SK-MEL-5 (cell line): Measurements from ENCODE around the gene REC114. TPM values are rescaled to one million over a fixed set of nuclear protein-coding genes. Genes with fewer than 3 reads are reported as not detected.
"Not testable (repeated sequence)": the region's sequence is repeated elsewhere in the genome, so short reads cannot be mapped to it uniquely, and the experiment has no call there.

Experiments
- DNase-seq: peaks from one replicate; pipeline ENCODE4 v3.0.0-alpha.2; 2016; ENCODE audit warnings: low read depth, low spot score
- in situ Hi-C: cut with HindIII; loops from 2 replicates; pipeline ENCODE4 v1.10.0; 2016; ENCODE audit warnings: low sequenced_read_pairs, high pct_unique_total_duplicates, low pct_unique_long_range_greater_than_20kb
- polyA plus RNA-seq, 2 experiments: library from polyadenylated mRNA; depleted of rRNA; stranded (reverse); fragments of >200 nt; gene quantifications; 2 replicates each; pipeline ENCODE4 v1.2.3, GENCODE V29; 2015
- total RNA-seq: library from RNA; depleted of rRNA; stranded (reverse); fragments of >200 nt; shearing (Covaris generic); gene quantifications from 2 replicates; pipeline ENCODE4 v1.2.3, GENCODE V29; 2014; rRNA removed

Gene REC114, protein sequence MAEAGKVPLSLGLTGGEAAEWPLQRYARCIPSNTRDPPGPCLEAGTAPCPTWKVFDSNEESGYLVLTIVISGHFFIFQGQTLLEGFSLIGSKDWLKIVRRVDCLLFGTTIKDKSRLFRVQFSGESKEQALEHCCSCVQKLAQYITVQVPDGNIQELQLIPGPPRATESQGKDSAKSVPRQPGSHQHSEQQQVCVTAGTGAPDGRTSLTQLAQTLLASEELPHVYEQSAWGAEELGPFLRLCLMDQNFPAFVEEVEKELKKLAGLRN
- not detected in 2 replicates for total RNA-seq
- not detected in 2 replicates for polyA plus RNA-seq (2015; cell fraction: cytosol; rRNA removed)
- polyA plus RNA-seq (2015; cell fraction: nucleus; rRNA removed): not detected in 2 replicates

GRCh38 chr15:73442968-73443367, at the start of gene REC114:
REC114 (plus strand) TSS chr15:73443164; CDS start chr15:73443186, 22 bp downstream.
- in situ Hi-C loops: no loop called here
- DNase-seq: no peak

GRCh38 chr15:73393336-73393735, 49.6 kb upstream of the REC114 start:
- in situ Hi-C loops: no loop called here
- DNase-seq: no peak

- DNase-seq: no peak
These were observed 48.2 kb upstream of the REC114 start for GRCh38 chr15:73394782-73395181.

GRCh38 chr15:73395671-73396070, 47.3 kb upstream of the REC114 start:
- DNase-seq: no peak
- in situ Hi-C loops: no loop called here

More at GRCh38 chr15:73394782-73395181, 48.2 kb upstream of the REC114 start:
- in situ Hi-C loops: no loop called here

DNA sequence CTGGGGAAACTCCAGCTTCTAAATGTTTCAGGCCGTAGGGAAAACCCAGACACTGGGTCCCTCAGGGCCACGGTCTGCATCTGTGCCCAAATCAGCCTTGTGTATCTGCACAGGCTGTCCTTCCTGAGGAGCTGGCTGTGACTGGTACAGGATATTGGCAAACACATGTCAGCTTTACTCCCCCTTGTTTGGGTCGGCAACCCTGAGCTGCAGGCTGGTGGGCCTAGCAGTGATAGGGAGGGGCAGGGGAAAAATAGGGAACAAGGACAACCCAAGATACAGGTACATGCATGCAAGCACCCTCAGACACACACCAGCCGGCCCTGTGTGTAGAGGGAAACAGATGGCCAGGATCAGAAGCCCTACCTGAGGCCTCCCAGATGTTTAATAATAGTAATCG, 45.5 kb upstream of the REC114 start:
- in situ Hi-C loops: no loop called here
- DNase-seq: no peak

- in situ Hi-C loops: no loop called here
- no peak for DNase-seq
These were observed 44.1 kb upstream of the REC114 start for GRCh38 chr15:73398861-73399260.

- DNase-seq, in situ Hi-C loops: not testable (repeated sequence)
These were observed 42.7 kb upstream of the REC114 start for GRCh38 chr15:73400222-73400621.

DNA sequence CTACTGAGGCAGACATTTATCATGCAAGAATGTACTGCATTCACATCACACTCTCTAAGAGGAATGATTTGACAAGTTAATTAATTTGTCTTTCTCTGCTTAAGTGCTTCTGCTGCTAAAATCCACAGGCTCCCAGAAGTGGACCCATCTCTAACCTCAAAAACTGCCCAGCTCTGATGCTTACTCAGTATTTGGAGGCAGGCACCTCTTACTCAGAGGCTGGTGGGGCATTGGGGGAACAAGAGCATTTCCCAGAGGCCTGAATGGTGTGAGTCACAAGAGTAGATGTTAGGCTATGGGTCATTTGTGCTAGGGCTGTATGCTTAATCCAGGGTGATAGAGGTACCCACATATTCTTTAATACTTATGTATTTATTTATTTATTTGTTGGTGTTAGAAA, 39.8 kb upstream of the REC114 start:
- no peak for DNase-seq
- in situ Hi-C loops: no loop called here

DNA sequence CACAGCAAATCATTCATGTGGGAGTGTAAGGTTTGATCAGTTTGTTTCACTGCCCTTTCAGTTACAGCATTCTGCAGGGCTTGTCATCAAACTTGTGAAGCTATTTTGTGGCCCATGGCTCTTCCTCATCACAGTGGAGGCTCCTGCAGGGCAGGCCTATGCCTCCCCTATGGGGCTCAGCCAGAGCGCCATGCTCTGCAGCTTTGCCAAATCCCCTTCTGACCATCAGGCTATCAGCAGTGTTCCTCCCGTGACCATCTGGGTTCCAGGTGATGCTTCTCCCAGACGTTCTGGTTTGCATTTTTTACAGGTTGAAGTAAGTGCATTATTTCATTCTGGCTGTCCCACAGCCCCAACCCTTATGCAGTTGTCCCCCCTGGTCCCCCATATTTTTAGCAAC, 28.1 kb upstream of the REC114 start:
- no peak for DNase-seq
- in situ Hi-C loops: no loop called here

DNA sequence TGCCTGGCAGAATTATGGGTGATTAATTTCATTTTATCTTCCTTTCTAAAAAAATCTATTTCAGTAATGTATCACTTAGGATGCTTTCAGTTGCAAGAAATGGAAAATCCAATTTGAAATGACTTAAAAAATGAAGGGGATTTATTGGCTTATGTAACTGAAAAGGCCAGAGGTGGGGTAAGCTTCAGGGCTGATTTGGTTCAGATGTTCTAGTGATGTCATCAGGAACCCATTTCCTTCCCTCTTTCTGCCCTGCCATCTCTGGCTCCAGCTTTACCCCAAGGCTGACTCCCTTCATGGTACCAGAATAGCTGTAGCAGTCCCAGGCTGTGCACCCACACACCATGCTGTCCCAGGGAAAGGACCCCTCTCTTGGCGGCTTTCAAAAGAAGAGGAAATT, 18.5 kb upstream of the REC114 start:
- in situ Hi-C loops: no loop called here
- DNase-seq: no peak

DNA sequence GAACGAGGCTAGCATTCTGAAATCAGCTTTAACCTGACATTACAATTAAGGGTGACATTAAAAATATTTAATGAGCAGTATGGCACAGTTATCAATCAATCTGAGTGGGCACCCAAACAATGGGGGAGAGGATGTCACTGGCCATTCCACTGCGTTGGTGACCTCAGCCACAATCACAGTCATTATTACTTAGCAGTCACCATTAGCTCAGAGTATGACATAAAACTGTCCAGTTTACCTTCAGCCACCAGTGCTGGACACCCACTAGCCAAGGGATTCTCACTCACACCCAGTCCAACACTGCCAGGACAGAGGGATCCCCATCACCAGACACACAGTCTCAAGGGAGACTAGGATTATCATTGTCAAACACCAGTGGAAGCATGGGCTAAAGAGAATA, 17.5 kb upstream of the REC114 start:
- DNase-seq: no peak
- in situ Hi-C loops: no loop called here

GRCh38 chr15:73426323-73426994, 16.5 kb upstream of the REC114 start:
- in situ Hi-C loops: no loop called here
- no peak for DNase-seq

DNA sequence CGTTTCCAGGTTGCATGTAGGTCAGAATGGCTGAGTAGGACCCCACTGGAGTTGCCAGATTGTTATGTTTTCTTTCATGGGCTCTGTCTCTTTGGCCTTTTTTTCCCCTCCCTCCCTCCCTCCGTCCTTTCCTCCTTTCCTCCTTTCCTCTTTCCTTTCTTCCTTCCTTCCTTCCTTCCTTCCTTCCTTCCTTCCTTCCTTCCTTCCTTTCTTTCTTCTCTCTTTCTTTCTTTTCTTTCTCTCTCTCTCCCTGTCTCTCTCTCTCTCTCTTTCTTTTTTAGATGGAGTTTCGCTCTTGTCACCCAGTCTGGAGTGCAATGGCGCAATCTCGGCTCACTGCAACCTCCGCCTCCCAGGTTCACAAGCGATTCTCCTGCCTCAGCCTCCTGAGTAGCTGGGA, 11.6 kb upstream of the REC114 start:
- in situ Hi-C loops, DNase-seq: not testable (repeated sequence)

GRCh38 chr15:73433873-73434272, 9.1 kb upstream of the REC114 start:
- in situ Hi-C loops: no loop called here
- DNase-seq: no peak

DNA sequence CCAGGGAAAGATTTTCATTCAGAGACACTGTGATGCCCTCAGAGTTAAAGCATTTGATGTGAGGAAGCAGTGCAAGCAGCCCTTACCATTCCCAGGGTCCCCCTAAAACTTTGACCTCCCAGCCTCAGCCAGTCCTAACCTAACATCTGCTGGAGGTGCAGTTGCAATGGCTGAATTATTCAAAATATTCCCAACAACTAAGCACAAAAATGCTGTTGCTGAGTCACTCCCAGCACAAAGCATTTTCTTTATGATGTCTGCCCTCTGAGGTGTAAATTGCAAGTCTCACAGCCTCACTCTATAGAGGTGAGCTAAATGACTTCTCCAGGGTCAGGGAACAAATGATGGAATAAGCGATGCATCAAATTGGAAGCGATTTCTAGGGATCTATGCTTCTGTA, 6.4 kb upstream of the REC114 start:
- no peak for DNase-seq
- in situ Hi-C loops: no loop called here

DNA sequence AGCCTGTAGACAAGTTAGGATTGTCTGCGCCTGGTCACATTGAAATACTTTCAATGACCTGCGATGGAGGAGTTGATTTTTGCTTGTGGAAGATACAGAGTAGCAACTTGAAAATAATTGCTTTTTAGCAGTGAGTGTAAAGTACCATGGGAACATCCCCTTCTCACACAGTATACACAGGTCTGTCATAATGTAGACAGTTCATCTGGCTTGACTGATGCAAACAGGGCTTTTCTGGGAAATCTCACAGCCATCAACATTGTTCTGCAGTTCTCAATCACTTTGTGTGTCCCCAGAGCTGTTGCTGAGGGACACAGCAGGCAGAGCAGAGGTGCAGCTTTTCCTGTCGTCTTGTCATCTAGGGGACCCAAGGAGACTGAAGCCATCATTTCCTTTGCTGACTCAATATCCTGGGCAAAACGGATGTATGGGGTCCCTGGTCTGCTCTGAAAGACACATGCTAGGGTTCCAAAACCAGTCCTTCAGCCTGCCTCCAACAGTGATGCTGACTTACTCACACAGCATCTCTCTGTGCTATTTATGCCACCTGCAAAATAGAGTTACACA, 5.3 kb upstream of the REC114 start:
- in situ Hi-C loops: no loop called here
- no peak for DNase-seq

GRCh38 chr15:73438651-73439050, 4.3 kb upstream of the REC114 start:
- DNase-seq: no peak
- in situ Hi-C loops: no loop called here

DNA sequence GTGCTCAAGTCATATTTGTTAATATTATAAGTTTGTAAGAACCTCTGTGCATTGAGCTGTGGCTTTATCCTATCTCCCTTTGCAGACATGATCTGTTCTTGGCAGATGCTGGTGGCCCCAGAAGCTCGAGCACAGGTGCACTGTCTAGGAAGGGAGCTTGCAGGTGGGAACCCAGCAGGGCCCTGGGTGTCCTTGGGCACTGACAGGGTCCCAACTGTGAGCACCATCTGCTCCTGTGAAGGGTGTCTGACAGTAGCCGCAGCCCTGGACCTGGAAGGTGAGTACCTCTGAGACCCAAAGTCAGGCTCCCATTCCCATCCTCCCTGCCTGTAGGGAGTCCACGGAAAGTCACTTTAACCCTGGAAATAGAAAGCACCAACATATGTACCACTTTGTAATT, 2.4 kb upstream of the REC114 start:
- in situ Hi-C loops: no loop called here
- no peak for DNase-seq

GRCh38 chr15:73442421-73442820, 543 bp upstream of the REC114 start:
- in situ Hi-C loops: no loop called here
- no peak for DNase-seq
